Anterior cingulate cortex (tissue), 58 donors: ENCODE data around the gene GPR173.

Source experiments
- DNase-seq, 58 donors: peaks; one replicate each; lab custom pipeline; 2025; lab: John Stamatoyannopoulos, UW

Gene GPR173

DNA sequence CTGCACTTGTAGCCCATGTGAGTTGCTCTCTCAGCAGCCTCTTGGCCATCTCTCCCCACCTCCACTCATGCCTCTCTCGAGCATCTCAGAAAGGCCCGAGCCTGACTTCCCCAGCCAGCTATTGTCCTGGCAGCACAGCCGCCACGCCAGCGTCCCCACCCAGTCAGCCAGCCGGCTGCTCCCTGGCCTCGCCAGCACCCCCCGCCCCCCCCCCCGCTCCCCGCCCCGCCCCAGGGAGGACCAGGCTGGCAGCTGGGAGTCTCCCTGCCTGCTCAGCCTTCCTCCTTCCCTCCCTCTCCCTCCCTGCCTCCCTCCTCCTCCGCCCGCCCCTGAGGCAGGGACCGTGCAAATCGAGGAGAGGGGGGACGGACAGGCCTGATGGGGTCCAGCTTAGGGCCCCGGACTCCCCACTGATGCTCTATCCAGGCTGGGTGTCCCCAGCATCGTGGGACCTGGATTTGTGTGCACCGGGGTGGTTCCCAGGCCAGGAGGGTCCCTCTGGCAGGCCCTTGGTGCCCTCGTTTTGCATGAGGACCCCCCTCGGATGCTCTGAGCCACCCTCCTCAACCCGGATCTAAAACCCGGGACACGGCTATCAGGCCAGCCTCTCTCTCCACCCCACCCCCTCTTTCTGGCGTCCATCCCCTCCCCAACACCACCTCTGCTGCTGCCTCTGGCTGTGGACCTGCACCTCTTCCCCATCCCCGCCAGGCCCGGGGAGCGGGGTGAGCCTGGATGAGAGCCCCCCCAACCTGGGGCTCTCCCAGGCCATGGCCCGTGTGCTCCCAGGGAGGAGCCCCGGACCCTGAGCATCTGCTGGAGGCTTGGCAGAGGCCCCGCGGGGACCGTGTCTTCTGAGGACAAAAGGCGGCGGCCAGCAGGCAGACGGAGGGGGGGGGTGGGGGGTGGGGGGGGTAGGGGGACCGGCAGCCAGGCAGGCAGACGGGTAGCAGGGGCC is at the start of gene GPR173:
Gene GPR173 (plus strand): TSS at position 621 of the 958 bp plus-strand sequence. CDS start 27,833 bp downstream, outside the sequence.
- peak; percentile 5 to 86 (median 68) for DNase-seq

- no peak for DNase-seq
Measured at GRCh38 chrX:53000447-53001135, 48.0 kb upstream of the GPR173 start.

DNA sequence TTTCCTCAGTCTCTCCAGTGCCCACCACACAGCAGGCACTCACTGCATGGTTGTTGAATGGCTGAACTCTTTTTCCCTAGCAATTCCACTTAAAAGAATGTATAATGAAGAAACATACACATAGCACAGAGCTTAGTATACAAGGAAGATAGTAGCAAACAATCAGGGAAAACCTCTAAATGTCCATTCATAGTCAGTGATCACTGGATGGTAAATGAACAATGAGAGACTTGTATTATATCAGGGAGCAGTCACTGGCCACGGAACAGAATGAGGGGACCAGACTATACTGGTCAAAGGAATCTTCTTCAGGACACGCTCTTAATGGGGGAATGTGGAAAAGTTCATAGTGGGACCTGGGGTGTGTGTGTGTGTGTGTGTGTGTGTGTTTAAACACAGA is 46.6 kb upstream of the GPR173 start:
- DNase-seq, result no peak

- no peak for DNase-seq
Measured at GRCh38 chrX:53003111-53003510, 45.5 kb upstream of the GPR173 start.

- no peak for DNase-seq
Measured at GRCh38 chrX:53004038-53004437, 44.6 kb upstream of the GPR173 start.

DNA sequence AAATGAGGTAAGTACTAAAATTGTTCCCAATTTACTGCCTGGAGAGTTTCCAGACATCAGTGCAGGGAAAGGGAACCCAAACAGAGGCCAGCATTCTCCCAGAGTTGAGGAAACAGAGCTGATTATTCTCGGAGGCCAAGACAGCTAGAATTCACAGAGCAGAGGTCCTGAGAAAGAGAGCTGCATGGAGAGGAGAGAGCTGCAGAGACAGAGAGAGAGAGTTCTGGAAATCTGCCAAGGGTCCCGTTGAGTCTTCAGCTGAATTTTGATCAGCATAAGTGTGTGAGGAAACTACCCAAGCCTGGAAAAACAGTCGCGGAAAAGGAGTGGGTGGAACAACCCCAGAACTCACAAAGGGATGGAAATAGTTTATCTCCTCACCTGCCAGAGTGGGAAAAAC is 43.8 kb upstream of the GPR173 start:
- DNase-seq, result peak in 15 of 58 donors; percentile 1 to 41 (median 5)

DNA sequence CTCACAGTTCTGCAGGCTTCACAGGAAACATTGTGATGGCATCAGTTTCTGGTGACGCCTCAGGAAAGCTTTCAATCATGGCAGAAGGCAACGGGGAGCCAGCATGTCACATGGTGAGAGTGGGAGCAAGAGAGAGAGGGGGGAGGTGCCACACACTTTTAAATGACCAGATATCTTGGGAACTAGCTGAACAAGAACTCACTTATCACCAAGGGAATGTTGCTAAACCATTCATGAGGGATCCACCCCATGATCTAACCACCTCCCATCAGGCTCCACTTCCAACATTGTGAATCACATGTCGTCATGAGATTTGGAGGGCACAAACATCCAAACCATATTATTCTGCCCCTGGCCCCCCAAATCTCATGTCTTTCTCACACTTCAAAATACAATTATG is 43.3 kb upstream of the GPR173 start:
- no peak for DNase-seq

GRCh38 chrX:53009032-53009431 is 39.6 kb upstream of the GPR173 start:
- DNase-seq, result no peak

- DNase-seq, result no peak
Measured at GRCh38 chrX:53013291-53013690, 35.3 kb upstream of the GPR173 start.

GRCh38 chrX:53018627-53019026 is 30.0 kb upstream of the GPR173 start:
- no peak for DNase-seq

DNA sequence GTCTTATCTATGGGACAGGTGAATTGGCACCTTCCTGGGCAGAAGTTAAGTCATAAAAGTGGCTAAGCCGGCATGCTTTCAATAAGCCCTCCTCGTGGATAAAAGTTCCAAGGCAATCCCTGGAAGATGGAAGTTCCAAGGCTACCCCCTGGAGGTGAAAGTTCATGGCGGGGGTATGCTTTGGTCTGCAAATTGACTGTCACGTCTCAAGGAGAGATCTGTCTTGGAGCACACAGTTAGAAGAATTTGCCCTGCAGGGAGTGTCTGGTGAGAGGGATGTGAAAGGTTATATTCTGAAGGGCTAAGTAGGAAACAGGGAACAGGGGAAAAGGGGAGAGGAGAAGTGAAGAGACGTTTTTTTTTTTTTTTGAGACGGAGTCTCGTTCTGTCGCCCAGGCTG is 26.2 kb upstream of the GPR173 start:
- no peak for DNase-seq

GRCh38 chrX:53028678-53029077 is 19.9 kb upstream of the GPR173 start:
- no peak for DNase-seq

GRCh38 chrX:53031380-53031779 is 17.2 kb upstream of the GPR173 start:
- DNase-seq, result no peak

DNA sequence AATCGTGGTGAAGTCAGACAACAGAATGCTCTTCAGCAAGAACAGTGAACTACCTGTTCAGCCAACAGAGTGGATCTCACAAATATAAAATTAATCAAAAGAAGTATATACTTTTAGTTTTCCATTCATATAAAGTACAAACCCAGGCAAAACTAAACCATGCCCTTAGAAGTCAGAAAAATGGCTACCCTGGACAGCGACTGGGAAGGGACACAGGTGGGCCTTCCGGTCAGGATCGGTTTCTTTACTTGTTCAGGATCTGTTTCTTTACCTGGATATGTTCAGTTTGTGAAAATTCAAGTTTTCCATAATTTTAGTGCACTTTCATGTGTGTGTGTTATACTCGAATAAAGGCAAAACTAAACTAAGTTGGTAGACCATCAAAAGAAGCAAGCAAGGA is 12.4 kb upstream of the GPR173 start:
- no peak for DNase-seq

- no peak for DNase-seq
Measured at GRCh38 chrX:53039236-53039635, 9.4 kb upstream of the GPR173 start.

DNA sequence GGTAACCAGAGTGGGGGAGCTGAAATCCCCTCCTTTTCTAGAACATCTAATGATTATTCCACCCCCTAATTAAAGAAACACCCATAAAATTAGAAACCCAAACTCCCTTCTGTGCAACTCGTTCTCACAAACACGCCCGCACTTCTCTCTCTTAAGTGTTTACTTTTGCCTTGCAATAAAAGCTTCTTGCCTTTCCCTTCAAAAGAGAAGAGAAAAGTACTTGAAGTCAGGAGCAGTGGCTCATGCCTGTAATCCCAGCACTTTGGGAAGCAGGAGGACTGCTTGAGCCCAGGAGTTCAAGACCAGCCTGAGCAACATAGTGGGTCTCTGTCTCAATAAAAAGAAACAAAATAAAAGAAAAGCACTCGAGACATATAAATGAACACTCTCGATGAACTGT is 3.6 kb upstream of the GPR173 start:
- DNase-seq, result no peak

DNA sequence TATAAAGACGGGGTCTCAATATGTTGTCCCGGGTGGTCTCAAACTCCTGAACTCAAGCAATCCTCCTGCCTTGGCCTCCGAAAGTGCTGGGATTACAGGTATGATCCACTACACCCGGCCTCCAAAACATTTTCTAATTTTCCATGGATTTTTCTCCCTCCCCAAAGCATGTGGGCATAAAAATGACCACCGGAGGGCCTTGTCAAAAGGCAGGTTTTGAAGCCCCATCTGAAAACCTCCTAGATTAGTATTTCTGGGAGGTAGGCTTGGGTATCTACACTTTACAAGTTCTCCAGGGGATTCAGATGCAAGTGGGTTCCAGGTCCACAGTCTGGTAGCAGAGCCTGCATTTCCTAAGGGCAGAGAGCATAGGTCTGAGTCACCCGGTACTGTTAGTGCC is 1.4 kb upstream of the GPR173 start:
- DNase-seq, result no peak

- DNase-seq, result no peak
Measured at GRCh38 chrX:53049127-53049517, 533 bp downstream of the GPR173 start.

GRCh38 chrX:53050841-53051240 is 2.3 kb downstream of the GPR173 start:
- DNase-seq, result no peak

GRCh38 chrX:53055244-53055849 is 6.8 kb downstream of the GPR173 start:
- no peak for DNase-seq

GRCh38 chrX:53056292-53056691 is 7.7 kb downstream of the GPR173 start:
- DNase-seq, result no peak
